ENCODE results near the gene REXO1. TPM values are rescaled to one million over a fixed set of nuclear protein-coding genes. Genes with fewer than 3 reads are reported as not detected.

REXO1 gene
- total and polyA plus RNA-seq, 9 of the 15 experiments (the other 6 are each of a cell fraction or from before 2014, with no cell fraction given) = 0.04 to 63.3 (median 15.8) TPM

DNA sequence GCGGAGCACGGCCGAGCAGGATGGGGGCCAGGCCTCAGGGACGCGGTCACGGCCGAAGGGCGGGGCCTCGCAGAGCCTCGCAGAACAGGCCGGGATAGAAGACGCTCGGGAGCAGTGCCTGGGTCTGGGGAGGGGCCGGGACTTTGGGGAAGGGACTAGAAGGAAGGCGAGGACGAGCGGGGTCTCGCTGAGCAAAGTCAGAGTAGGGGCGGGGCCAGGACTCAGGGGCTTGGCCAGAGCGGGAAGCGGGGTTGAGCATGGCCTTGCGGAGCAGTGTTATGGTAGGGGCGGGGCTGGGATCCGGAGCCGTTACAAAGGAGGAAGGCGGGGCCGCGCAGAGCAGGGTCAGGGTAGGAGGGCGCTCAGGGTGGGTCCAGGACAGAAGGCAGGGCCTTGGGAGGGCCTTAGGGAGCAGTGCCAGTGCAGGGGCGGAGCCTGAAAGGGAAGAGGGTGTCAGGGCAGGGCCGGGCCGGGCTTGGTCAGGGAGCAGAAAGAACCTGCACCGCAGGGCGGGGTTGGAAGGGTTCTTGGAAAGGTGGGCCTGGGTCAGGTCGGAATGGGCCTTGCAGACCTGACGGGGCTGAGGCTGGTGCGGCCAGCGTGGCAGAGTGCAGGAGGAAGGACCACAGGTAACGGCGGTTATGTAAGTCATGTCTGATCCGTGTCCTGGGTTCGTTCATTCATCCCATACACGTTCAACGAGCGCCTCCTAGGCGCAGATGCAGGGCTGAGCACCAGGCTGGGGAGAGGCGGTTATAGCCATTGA, 35.7 kb downstream of the REXO1 start (continued):
- TF ChIP-seq, protein P1, sequence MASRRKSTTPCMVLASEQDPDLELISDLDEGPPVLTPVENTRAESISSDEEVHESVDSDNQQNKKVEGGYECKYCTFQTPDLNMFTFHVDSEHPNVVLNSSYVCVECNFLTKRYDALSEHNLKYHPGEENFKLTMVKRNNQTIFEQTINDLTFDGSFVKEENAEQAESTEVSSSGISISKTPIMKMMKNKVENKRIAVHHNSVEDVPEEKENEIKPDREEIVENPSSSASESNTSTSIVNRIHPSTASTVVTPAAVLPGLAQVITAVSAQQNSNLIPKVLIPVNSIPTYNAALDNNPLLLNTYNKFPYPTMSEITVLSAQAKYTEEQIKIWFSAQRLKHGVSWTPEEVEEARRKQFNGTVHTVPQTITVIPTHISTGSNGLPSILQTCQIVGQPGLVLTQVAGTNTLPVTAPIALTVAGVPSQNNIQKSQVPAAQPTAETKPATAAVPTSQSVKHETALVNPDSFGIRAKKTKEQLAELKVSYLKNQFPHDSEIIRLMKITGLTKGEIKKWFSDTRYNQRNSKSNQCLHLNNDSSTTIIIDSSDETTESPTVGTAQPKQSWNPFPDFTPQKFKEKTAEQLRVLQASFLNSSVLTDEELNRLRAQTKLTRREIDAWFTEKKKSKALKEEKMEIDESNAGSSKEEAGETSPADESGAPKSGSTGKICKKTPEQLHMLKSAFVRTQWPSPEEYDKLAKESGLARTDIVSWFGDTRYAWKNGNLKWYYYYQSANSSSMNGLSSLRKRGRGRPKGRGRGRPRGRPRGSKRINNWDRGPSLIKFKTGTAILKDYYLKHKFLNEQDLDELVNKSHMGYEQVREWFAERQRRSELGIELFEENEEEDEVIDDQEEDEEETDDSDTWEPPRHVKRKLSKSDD (conservative IDR thresholded peaks at IDR 0.05; ENCODE audit: low read length) = no peak
- TF ChIP-seq TAF7 (tag; IDR thresholded peaks at IDR 0.05) (no peak), PCBP1 (IDR thresholded peaks at IDR 0.05; ENCODE audit: low read depth, low read length, poor library complexity, severe bottlenecking) (no peak), ZNF253 (CRISPR knock-in tag; conservative IDR thresholded peaks at IDR 0.05) (no peak), HNRNPH1 (optimal IDR thresholded peaks at IDR 0.05; ENCODE audit: low read depth, low read length) (no peak), HSF4 (CRISPR knock-in tag; IDR thresholded peaks at IDR 0.05; ENCODE audit: borderline replicate concordance) (no peak), ZNF146 (CRISPR knock-in tag; IDR thresholded peaks at IDR 0.05; ENCODE audit: unreplicated experiment) (no peak), SRSF1 (IDR thresholded peaks at IDR 0.05; ENCODE audit: low read depth, low read length) (no peak), TAL1 (IDR thresholded peaks at IDR 0.05) (0 out of 2 replicates have a peak, but pooled peaks have one; percentile 5), COPS2 (conservative IDR thresholded peaks at IDR 0.05) (no peak)
- TF ChIP-seq, protein P2, sequence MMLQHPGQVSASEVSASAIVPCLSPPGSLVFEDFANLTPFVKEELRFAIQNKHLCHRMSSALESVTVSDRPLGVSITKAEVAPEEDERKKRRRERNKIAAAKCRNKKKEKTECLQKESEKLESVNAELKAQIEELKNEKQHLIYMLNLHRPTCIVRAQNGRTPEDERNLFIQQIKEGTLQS (IDR thresholded peaks at IDR 0.05) = no peak
- TF ChIP-seq, protein P2 (CRISPR knock-in tag; conservative IDR thresholded peaks at IDR 0.05) = no peak
- TF ChIP-seq, protein P3, sequence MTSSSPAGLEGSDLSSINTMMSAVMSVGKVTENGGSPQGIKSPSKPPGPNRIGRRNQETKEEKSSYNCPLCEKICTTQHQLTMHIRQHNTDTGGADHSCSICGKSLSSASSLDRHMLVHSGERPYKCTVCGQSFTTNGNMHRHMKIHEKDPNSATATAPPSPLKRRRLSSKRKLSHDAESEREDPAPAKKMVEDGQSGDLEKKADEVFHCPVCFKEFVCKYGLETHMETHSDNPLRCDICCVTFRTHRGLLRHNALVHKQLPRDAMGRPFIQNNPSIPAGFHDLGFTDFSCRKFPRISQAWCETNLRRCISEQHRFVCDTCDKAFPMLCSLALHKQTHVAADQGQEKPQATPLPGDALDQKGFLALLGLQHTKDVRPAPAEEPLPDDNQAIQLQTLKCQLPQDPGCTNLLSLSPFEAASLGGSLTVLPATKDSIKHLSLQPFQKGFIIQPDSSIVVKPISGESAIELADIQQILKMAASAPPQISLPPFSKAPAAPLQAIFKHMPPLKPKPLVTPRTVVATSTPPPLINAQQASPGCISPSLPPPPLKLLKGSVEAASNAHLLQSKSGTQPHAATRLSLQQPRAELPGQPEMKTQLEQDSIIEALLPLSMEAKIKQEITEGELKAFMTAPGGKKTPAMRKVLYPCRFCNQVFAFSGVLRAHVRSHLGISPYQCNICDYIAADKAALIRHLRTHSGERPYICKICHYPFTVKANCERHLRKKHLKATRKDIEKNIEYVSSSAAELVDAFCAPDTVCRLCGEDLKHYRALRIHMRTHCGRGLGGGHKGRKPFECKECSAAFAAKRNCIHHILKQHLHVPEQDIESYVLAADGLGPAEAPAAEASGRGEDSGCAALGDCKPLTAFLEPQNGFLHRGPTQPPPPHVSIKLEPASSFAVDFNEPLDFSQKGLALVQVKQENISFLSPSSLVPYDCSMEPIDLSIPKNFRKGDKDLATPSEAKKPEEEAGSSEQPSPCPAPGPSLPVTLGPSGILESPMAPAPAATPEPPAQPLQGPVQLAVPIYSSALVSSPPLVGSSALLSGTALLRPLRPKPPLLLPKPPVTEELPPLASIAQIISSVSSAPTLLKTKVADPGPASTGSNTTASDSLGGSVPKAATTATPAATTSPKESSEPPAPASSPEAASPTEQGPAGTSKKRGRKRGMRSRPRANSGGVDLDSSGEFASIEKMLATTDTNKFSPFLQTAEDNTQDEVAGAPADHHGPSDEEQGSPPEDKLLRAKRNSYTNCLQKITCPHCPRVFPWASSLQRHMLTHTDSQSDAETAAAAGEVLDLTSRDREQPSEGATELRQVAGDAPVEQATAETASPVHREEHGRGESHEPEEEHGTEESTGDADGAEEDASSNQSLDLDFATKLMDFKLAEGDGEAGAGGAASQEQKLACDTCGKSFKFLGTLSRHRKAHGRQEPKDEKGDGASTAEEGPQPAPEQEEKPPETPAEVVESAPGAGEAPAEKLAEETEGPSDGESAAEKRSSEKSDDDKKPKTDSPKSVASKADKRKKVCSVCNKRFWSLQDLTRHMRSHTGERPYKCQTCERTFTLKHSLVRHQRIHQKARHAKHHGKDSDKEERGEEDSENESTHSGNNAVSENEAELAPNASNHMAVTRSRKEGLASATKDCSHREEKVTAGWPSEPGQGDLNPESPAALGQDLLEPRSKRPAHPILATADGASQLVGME (CRISPR knock-in tag; IDR thresholded peaks at IDR 0.05) = no peak
- TF ChIP-seq, protein P4, sequence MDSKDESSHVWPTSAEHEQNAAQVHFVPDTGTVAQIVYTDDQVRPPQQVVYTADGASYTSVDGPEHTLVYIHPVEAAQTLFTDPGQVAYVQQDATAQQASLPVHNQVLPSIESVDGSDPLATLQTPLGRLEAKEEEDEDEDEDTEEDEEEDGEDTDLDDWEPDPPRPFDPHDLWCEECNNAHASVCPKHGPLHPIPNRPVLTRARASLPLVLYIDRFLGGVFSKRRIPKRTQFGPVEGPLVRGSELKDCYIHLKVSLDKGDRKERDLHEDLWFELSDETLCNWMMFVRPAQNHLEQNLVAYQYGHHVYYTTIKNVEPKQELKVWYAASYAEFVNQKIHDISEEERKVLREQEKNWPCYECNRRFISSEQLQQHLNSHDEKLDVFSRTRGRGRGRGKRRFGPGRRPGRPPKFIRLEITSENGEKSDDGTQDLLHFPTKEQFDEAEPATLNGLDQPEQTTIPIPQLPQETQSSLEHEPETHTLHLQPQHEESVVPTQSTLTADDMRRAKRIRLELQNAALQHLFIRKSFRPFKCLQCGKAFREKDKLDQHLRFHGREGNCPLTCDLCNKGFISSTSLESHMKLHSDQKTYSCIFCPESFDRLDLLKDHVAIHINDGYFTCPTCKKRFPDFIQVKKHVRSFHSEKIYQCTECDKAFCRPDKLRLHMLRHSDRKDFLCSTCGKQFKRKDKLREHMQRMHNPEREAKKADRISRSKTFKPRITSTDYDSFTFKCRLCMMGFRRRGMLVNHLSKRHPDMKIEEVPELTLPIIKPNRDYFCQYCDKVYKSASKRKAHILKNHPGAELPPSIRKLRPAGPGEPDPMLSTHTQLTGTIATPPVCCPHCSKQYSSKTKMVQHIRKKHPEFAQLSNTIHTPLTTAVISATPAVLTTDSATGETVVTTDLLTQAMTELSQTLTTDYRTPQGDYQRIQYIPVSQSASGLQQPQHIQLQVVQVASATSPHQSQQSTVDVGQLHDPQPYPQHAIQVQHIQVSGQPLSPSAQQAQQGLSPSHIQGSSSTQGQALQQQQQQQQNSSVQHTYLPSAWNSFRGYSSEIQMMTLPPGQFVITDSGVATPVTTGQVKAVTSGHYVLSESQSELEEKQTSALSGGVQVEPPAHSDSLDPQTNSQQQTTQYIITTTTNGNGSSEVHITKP (IDR thresholded peaks at IDR 0.05; ENCODE audit: partially characterized antibody) = no peak

Data from K562 (cell line).